Fibroblast of the conjunctiva (primary cell): ENCODE measurements around the gene ATP5ME.

Source experiments
- DNase-seq: peaks from one replicate; pipeline ENCODE4 v3.0.0-alpha.2; 2010; ENCODE audit warnings: low read depth

ATP5ME gene

GRCh38 chr4:633406-633805 is 40.7 kb downstream of the ATP5ME start:
- DNase-seq = no peak

- no peak for DNase-seq
Measured at GRCh38 chr4:632926-633325, 41.1 kb downstream of the ATP5ME start.

- DNase-seq = no peak
Measured at GRCh38 chr4:632196-632790, 41.8 kb downstream of the ATP5ME start.

GRCh38 chr4:630656-631055 is 43.4 kb downstream of the ATP5ME start:
- no peak for DNase-seq

GRCh38 chr4:629915-630641 is 44.0 kb downstream of the ATP5ME start:
- DNase-seq = no peak

GRCh38 chr4:629636-629914 is 44.5 kb downstream of the ATP5ME start:
- no peak for DNase-seq

- no peak for DNase-seq
Measured at GRCh38 chr4:628821-629635, 45.0 kb downstream of the ATP5ME start.

- no peak for DNase-seq
Measured at GRCh38 chr4:628311-628741, 45.8 kb downstream of the ATP5ME start.

- no peak for DNase-seq
Measured at GRCh38 chr4:627347-628125, 46.5 kb downstream of the ATP5ME start.

GRCh38 chr4:626201-627091 is 47.6 kb downstream of the ATP5ME start:
- DNase-seq = no peak

GRCh38 chr4:625631-626161 is 48.4 kb downstream of the ATP5ME start:
- no peak for DNase-seq

GRCh38 chr4:624705-625590 is 49.1 kb downstream of the ATP5ME start, which contains the start of gene PDE6B:
TSS of gene PDE6B (plus strand) at chr4:625573. CDS start at chr4:625627, 54 bp downstream.
- no peak for DNase-seq

GRCh38 chr4:623914-624566 is 50.0 kb downstream of the ATP5ME start:
- DNase-seq = no peak

- no peak for DNase-seq
Measured at GRCh38 chr4:622996-623913, 50.8 kb downstream of the ATP5ME start.
